Transverse colon (tissue), 4 donors: Measurements from ENCODE around the gene PPP1R3D. TPM values are rescaled to one million over a fixed set of nuclear protein-coding genes. Genes with fewer than 3 reads are reported as not detected.
"Not testable (repeated sequence)": the region's sequence is repeated elsewhere in the genome, so short reads cannot be mapped to it uniquely, and the experiment has no call there.

Experiments used
- DNase-seq: peaks from one replicate; pipeline ENCODE4 v3.0.0-alpha.2; 2019
- H3K27ac ChIP-seq, 4 donors: fragments of 200-600 bp; sonication (generic); 2 replicates each; pipeline ENCODE4 v1.5.1; 2016 to 2018; ENCODE audit warnings: inconsistent platforms in 4 of 4
- H3K27me3 ChIP-seq: fragments of 200-600 bp; sonication (generic); 2 replicates; pipeline ENCODE4 v1.5.1; 2017; ENCODE audit warnings: inconsistent platforms
- H3K36me3 ChIP-seq, 4 donors: fragments of 200-600 bp; sonication (generic); 2 replicates each; pipeline ENCODE4 v1.5.1; 2017 to 2019; ENCODE audit warnings: inconsistent platforms in 4 of 4
- H3K4me1 ChIP-seq, 4 donors: fragments of 200-600 bp; sonication (generic); 2 replicates each; pipeline ENCODE4 v1.5.1; 2017 to 2020; ENCODE audit warnings: inconsistent platforms in 4 of 4
- H3K4me3 ChIP-seq, 4 donors: fragments of 200-600 bp; sonication (generic); 1 replicate in 1 of 4; 2 replicates in 3 of 4; pipeline versions ENCODE4 v1.5.1 to v1.6.1; 2017 to 2019; ENCODE audit warnings: inconsistent platforms in 4 of 4
- H3K9me3 ChIP-seq, 2 donors: fragments of 200-600 bp; sonication (generic); 2 replicates each; pipeline ENCODE4 v1.5.1; 2017 to 2019; ENCODE audit warnings: inconsistent platforms in 2 of 2
- EP300 ChIP-seq: sonication (generic); formaldehyde crosslinking; IDR thresholded peaks from one replicate; pipeline ENCODE4 v1.6.1; 2017; ENCODE audit warnings: antibody characterized with exemption, low read depth
- POLR2A ChIP-seq: fragments of 450-650 bp; IDR thresholded peaks from one replicate; pipeline ENCODE4 v1.6.1; 2016; ENCODE audit warnings: antibody characterized with exemption, mild to moderate bottlenecking, moderate library complexity
- POLR2AphosphoS5 ChIP-seq, 3 donors: sonication (generic); formaldehyde crosslinking; IDR thresholded peaks; one replicate each; pipeline ENCODE4 v1.6.1; 2016; ENCODE audit warnings: antibody characterized with exemption in 3 of 3
- WGBS, 2 donors: methylation state at CpG; one replicate each; pipeline ENCODE4 v1.1.5; 2018; ENCODE audit warnings: low coverage in 1 of 2; 5-methylcytosine and 5-hydroxymethylcytosine counted together
- in situ Hi-C, 4 donors: fragments of 200-750 bp; cut with MboI; loops; one replicate each; pipeline versions ENCODE4 v1.15.0 to v1.15.1; 2017; ENCODE audit warnings: low sequenced_read_pairs in 3 of 4, low pct_ligation_motif_present in 1 of 4, low pct_unique_long_range_greater_than_20kb in 1 of 4
- intact Hi-C: fragments of 100-400 bp; cut with DNase I; formaldehyde crosslinking; loops from one replicate; pipeline ENCODE4 v1.15.1; 2023; ENCODE audit warnings: low total_unique reads
- total RNA-seq, 4 donors: library from RNA; depleted of rRNA; stranded (reverse); fragments of >200 nt; gene quantifications; one replicate each; pipeline ENCODE4 v1.1.0, GENCODE V29; 2016
- TF ChIP-seq, protein P1 (sequence below), 5 experiments: fragments of 200-600 bp in 3 of 5; fragments of 450-650 bp in 2 of 5; sonication (generic) in 3 of 5; IDR thresholded peaks; 1 replicate in 2 of 5; 2 replicates in 3 of 5; pipeline ENCODE4 v1.5.1; 2016 to 2017; ENCODE audit warnings: antibody characterized with exemption in 5 of 5, inconsistent platforms in 3 of 5, mild to moderate bottlenecking in 2 of 5, moderate library complexity in 1 of 5

The PPP1R3D gene
- total RNA-seq, 4 donors from 2014 or later, result 6.0 to 17.6 (median 12.2) TPM

DNA sequence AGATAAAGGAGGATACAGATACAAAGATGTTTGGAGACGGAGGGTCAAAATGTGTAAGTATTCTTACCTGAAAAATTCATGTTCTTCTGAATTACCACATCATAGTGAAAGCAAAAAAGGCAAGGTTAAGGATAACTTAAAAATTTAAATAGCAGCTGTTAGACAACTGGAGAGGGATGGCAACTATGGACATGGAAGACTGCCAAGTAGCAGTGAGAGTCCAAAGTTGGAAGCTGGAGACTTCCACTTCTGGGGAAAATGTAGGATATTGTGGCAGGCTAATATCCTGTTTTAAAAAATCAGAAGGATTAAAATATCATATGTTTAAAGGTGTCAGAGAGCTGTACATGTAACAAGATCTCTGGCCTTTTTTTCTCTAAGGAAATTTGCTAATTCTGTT is 36.5 kb downstream of the PPP1R3D start:
- no peak overlapping the region for H3K4me3 ChIP-seq
- no peaks in the 10 kb centered on the region for H3K36me3 ChIP-seq
- no peaks in the 10 kb centered on the region for H3K9me3 ChIP-seq
- H3K4me1 ChIP-seq, result no peaks in the 10 kb centered on the region
- DNase-seq, result no peak
- no peak for TF ChIP-seq EP300
- no peak for TF ChIP-seq POLR2AphosphoS5 (IDR thresholded peaks at IDR 0.05)
- no peak for TF ChIP-seq POLR2A
- TF ChIP-seq, protein P1, sequence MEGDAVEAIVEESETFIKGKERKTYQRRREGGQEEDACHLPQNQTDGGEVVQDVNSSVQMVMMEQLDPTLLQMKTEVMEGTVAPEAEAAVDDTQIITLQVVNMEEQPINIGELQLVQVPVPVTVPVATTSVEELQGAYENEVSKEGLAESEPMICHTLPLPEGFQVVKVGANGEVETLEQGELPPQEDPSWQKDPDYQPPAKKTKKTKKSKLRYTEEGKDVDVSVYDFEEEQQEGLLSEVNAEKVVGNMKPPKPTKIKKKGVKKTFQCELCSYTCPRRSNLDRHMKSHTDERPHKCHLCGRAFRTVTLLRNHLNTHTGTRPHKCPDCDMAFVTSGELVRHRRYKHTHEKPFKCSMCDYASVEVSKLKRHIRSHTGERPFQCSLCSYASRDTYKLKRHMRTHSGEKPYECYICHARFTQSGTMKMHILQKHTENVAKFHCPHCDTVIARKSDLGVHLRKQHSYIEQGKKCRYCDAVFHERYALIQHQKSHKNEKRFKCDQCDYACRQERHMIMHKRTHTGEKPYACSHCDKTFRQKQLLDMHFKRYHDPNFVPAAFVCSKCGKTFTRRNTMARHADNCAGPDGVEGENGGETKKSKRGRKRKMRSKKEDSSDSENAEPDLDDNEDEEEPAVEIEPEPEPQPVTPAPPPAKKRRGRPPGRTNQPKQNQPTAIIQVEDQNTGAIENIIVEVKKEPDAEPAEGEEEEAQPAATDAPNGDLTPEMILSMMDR (IDR thresholded peaks at IDR 0.05), result no peak
- peaks cover 2% of the 10 kb centered on the region for H3K27me3 ChIP-seq
- no peak overlapping the region for H3K27ac ChIP-seq
- 83 to 93% methylated on average over 1 of the region's 1 CpG for WGBS, 2 donors
- intact Hi-C loops, result no loop called here
- in situ Hi-C loops, result no loop called here

DNA sequence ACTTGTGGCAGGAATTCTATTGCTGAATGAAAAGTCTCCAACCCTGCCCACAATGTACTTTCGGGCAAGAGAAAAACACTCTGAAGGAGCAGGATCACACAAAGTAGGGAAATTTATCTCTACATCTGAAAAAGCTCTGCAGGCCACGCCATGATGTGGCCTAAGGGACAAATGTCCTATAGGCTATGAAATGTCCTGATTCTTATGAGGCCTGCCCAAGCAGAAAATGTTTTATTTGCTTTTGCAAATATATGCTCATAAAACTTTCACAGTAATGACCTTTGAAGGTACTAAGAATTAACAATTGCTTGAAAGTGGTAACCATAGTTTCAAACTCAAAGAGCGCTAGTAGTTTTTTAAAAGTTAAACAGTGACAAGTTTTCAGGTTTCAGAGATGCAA is 37.6 kb downstream of the PPP1R3D start:
- Histone ChIP-seq H3K36me3 (no peaks in the 10 kb centered on the region), H3K9me3 (no peaks in the 10 kb centered on the region), H3K27ac (no peak overlapping the region), H3K4me1 (no peaks in the 10 kb centered on the region), H3K4me3 (no peak overlapping the region), H3K27me3 (no peaks in the 10 kb centered on the region)
- no peak for DNase-seq
- 67 to 86% methylated on average over 3 of the region's 3 CpGs for WGBS, 2 donors
- intact Hi-C loops (no loop called here), in situ Hi-C loops (no loop called here)
- TF ChIP-seq EP300 (no peak), POLR2A (no peak), POLR2AphosphoS5 (IDR thresholded peaks at IDR 0.05) (no peak)
- TF ChIP-seq, protein P1 (IDR thresholded peaks at IDR 0.05), result no peak

DNA sequence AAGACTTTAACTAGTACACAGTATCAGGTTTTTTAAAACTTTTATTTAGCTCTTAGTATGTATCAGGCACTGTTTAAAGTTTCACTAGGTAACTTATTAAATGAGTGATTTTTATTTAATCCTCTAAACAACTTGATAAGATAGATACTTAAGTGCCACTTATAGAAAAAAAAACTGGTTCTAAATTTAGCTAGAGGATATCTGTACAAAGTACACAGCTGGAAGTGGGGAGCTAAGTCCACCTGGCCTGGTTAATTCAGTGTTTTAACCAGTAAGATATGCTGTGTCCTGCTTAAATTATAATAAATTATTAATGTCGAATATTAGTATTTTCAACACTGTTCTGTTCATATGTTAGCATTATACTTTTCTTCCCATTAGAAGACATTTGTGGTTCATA is 44.2 kb downstream of the PPP1R3D start:
- 83 to 86% methylated on average over 1 of the region's 1 CpG for WGBS, 2 donors
- TF ChIP-seq EP300 (no peak), POLR2AphosphoS5 (IDR thresholded peaks at IDR 0.05) (no peak), POLR2A (no peak)
- TF ChIP-seq, protein P1 (IDR thresholded peaks at IDR 0.05), result no peak
- no peaks in the 10 kb centered on the region for H3K27me3 ChIP-seq
- H3K4me1 ChIP-seq, result no peaks in the 10 kb centered on the region
- DNase-seq, result no peak
- no peaks in the 10 kb centered on the region for H3K36me3 ChIP-seq
- H3K27ac ChIP-seq, result no peak overlapping the region
- no peaks in the 10 kb centered on the region for H3K9me3 ChIP-seq
- in situ Hi-C loops, result no loop called here
- no peak overlapping the region for H3K4me3 ChIP-seq
- intact Hi-C loops, result no loop called here

DNA sequence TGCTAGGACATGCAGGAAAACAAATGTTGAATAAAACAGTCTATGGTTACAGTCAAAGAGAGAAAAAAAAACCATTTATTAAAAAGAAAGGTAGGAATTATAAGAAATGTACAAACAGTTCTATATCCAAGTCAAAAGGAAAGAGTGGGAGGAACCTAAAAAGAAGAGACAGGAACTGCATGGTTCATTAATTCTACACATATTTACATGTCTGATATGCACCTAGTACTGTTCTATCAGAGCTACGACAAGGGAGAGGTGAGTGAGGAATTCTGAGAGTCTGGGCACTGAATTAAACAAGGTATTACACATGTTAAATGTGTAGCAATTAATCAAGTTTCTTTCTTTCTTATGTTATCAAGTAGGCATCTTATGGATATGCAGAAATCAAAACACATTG is 48.5 kb downstream of the PPP1R3D start:
- in situ Hi-C loops, result no loop called here

DNA sequence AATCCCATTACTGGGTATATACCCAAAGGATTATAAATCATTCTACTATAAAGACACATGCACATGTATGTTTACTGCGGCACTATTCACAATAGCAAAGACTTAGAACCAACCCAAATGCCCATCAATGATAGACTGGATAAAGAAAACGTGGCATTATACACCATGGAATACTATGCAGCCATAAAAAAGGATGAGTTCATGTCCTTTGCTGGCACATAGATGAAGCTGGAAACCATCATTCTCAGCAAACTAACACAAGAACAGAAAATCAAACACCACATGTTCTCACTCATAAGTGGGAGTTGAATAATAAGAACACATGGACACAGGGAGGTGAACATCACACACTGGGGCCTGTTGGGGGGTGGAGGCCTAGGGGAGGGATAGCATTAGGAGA is 50.1 kb downstream of the PPP1R3D start:
- H3K9me3 ChIP-seq, H3K36me3 ChIP-seq, in situ Hi-C loops, H3K4me3 ChIP-seq, H3K4me1 ChIP-seq, H3K27ac ChIP-seq, intact Hi-C loops, DNase-seq, H3K27me3 ChIP-seq: not testable (repeated sequence)
- WGBS, 2 donors, result 86% methylated on average over 2 of the region's 2 CpGs; no CpG with 5 or more reads in 1 of the 2 donors

More for the DNA sequence above, 48.5 kb downstream of the PPP1R3D start:
- Histone ChIP-seq H3K4me3 (no peak overlapping the region), H3K27me3 (no peaks in the 10 kb centered on the region), H3K9me3 (no peaks in the 10 kb centered on the region), H3K4me1 (no peaks in the 10 kb centered on the region), H3K36me3 (no peaks in the 10 kb centered on the region), H3K27ac (no peak overlapping the region)
- TF ChIP-seq EP300, result no peak
- TF ChIP-seq POLR2AphosphoS5 (IDR thresholded peaks at IDR 0.05), result no peak
- TF ChIP-seq, protein P1 (IDR thresholded peaks at IDR 0.05), result no peak
- TF ChIP-seq POLR2A, result no peak
- 50 to 73% methylated on average over 1 of the region's 1 CpG for WGBS, 2 donors
- no peak for DNase-seq
- intact Hi-C loops, result no loop called here
